Esophagus muscularis mucosa (tissue), 4 donors: ENCODE measurements around the gene MARK3.

Experiments used
- EP300 ChIP-seq: sonication (generic); formaldehyde crosslinking; IDR thresholded peaks from one replicate; pipeline ENCODE4 v1.6.1; 2017; ENCODE audit warnings: antibody characterized with exemption
- POLR2A ChIP-seq: fragments of 450-650 bp; IDR thresholded peaks from one replicate; pipeline ENCODE4 v1.6.1; 2017; ENCODE audit warnings: antibody characterized with exemption, moderate library complexity, mild to moderate bottlenecking, low read depth
- TF ChIP-seq, protein P1 (sequence below), 3 experiments: fragments of 200-600 bp in 2 of 3; fragments of 450-650 bp in 1 of 3; sonication (generic) in 2 of 3; IDR thresholded peaks; one replicate each; pipeline ENCODE4 v1.5.1; 2017 to 2019; ENCODE audit warnings: antibody characterized with exemption in 3 of 3, mild to moderate bottlenecking in 2 of 3, moderate library complexity in 1 of 3

DNA sequence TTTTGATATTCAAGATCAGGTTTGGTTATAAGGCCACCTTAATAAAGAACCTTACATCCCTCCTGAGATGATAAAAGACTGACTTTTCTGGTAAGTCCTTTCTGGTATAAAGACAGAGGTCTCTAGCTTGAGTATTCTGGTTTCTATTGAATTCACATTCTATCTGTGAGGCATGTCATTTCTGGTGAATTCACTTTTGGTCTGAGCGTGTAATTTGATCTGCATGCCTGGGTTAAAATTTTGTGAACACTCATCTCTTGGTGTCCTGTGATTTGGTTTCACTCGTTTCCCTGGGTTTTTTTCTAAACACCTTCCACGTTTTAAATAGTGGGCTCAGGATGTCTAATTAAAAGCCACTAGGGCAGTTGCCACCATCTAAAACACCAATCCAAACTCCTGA is 38.9 kb upstream of the MARK3 start:
- TF ChIP-seq, protein P1, sequence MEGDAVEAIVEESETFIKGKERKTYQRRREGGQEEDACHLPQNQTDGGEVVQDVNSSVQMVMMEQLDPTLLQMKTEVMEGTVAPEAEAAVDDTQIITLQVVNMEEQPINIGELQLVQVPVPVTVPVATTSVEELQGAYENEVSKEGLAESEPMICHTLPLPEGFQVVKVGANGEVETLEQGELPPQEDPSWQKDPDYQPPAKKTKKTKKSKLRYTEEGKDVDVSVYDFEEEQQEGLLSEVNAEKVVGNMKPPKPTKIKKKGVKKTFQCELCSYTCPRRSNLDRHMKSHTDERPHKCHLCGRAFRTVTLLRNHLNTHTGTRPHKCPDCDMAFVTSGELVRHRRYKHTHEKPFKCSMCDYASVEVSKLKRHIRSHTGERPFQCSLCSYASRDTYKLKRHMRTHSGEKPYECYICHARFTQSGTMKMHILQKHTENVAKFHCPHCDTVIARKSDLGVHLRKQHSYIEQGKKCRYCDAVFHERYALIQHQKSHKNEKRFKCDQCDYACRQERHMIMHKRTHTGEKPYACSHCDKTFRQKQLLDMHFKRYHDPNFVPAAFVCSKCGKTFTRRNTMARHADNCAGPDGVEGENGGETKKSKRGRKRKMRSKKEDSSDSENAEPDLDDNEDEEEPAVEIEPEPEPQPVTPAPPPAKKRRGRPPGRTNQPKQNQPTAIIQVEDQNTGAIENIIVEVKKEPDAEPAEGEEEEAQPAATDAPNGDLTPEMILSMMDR (IDR thresholded peaks at IDR 0.05) = no peak
- TF ChIP-seq EP300 (no peak), POLR2A (no peak)
